A673 (cell line): ENCODE results near the gene EMP3. TPM values are rescaled to one million over a fixed set of nuclear protein-coding genes. Genes with fewer than 3 reads are reported as not detected.

ENCODE experiments used
- BruUV-seq: library from RNA; stranded (reverse); fragments of 400-500 nt; replicated peaks from 2 replicates; lab custom pipeline; 2021; lab: Mats Ljungman, UMichigan
- CTCF ChIA-PET: fragments of 300-600 bp; sonication (Branson Sonifier 250); formaldehyde crosslinking; loops from one replicate; lab custom pipeline; 2022; ENCODE audit warnings: antibody characterized with exemption; lab: Charles Lee
- POLR2A ChIA-PET: fragments of 300-600 bp; sonication (Branson Sonifier 250); formaldehyde crosslinking; loops from one replicate; lab custom pipeline; 2022; ENCODE audit warnings: antibody characterized with exemption; ENCODE audit not compliant: low non-redundant PET; lab: Charles Lee
- DNase-seq: peaks from one replicate; pipeline ENCODE4 v3.0.0-alpha.2; 2015; ENCODE audit warnings: low spot score
- H3K27ac ChIP-seq: fragments of 200-600 bp; sonication (generic); 2 replicates; pipeline ENCODE4 v1.5.1; 2016; ENCODE audit warnings: mixed run types, low read depth, mild to moderate bottlenecking, mixed read lengths, antibody characterized with exemption, low read length; ENCODE audit not compliant: poor library complexity, severe bottlenecking
- H3K27me3 ChIP-seq: fragments of 200-600 bp; sonication (generic); replicated peaks from 2 replicates; pipeline ENCODE4 v1.6.1; 2017; ENCODE audit warnings: mixed run types, low read depth, mild to moderate bottlenecking, mixed read lengths, antibody characterized with exemption, low read length; ENCODE audit not compliant: insufficient read depth, poor library complexity
- H3K36me3 ChIP-seq: fragments of 200-600 bp; sonication (generic); 2 replicates; pipeline ENCODE4 v1.6.1; 2016; ENCODE audit warnings: mixed run types, mild to moderate bottlenecking, mixed read lengths, antibody characterized with exemption, low read length; ENCODE audit not compliant: insufficient read depth, poor library complexity, severe bottlenecking
- H3K4me1 ChIP-seq: fragments of 200-600 bp; sonication (generic); 2 replicates; pipeline ENCODE4 v1.6.1; 2017; ENCODE audit warnings: mixed run types, mild to moderate bottlenecking, mixed read lengths, antibody characterized with exemption, low read length; ENCODE audit not compliant: insufficient read depth, poor library complexity, severe bottlenecking
- H3K4me3 ChIP-seq: fragments of 200-600 bp; sonication (generic); 2 replicates; pipeline ENCODE4 v1.5.1; 2016; ENCODE audit warnings: low read depth, mixed run types, mild to moderate bottlenecking, mixed read lengths, low read length; ENCODE audit not compliant: poor library complexity, severe bottlenecking
- H3K9me3 ChIP-seq: fragments of 200-600 bp; sonication (generic); 2 replicates; pipeline ENCODE4 v1.6.1; 2016; ENCODE audit warnings: mixed run types, low read depth, mild to moderate bottlenecking, mixed read lengths, antibody characterized with exemption, low read length; ENCODE audit not compliant: poor library complexity, severe bottlenecking
- CTCF ChIP-seq: fragments of 300-800, 200-600 bp; sonication (generic); conservative IDR thresholded peaks from 2 replicates; pipeline ENCODE4 v1.5.1; 2017; ENCODE audit warnings: low read depth, mild to moderate bottlenecking, antibody characterized with exemption, low read length, moderate library complexity, mixed read lengths
- EZH2 ChIP-seq: fragments of 200-600 bp; sonication (generic); IDR thresholded peaks from 2 replicates; pipeline ENCODE4 v1.6.1; 2017; ENCODE audit warnings: borderline replicate concordance, low read depth, mild to moderate bottlenecking, mixed read lengths, antibody characterized with exemption, low read length; ENCODE audit not compliant: poor library complexity, severe bottlenecking
- intact Hi-C: fragments of 100-400 bp; cut with micrococcal nuclease; formaldehyde crosslinking; loops from one replicate; pipeline ENCODE4 v1.10.0; 2022; ENCODE audit not compliant: unreplicated experiment
- total RNA-seq: library from RNA; stranded (reverse); gene quantifications from 2 replicates; pipeline ENCODE4 v1.2.3, GENCODE V29; 2021

Gene EMP3
- total RNA-seq, 1 experiment from 2014 or later: 187 TPM

GRCh38 chr19:48332662-48333466, 7.5 kb downstream of the EMP3 start:
- Histone ChIP-seq H3K27me3 (no peaks in the 10 kb centered on the region), H3K36me3 (peaks cover 37% of the 10 kb centered on the region), H3K9me3 (peaks cover 4% of the 10 kb centered on the region), H3K4me1 (peaks cover 15% of the 10 kb centered on the region), H3K4me3 (peak overlapping the region; percentile 56), H3K27ac (peak overlapping the region; percentile 91)
- ChIA-PET POLR2A (interaction anchor here (0.6 to 0.7 kb wide), 3 partner anchors 31 to 251 kb away, joined by 3 to 4 read pairs (median 4); partner anchors contain the start of gene SYNGR4), CTCF (interaction anchor here (0.7 to 2.4 kb wide), 8 partner anchors 11 to 369 kb away, joined by 4 to 29 read pairs (median 11); partner anchors contain the start of gene KDELR1)
- intact Hi-C loops: loop anchor here (5.0 kb wide), 1 partner anchor 61 kb away; the partner anchor contains the start of gene ZNF114
- BruUV-seq: no TSS peak
- peak; percentile 100 for DNase-seq
- TF ChIP-seq EZH2 (no peak), CTCF (no peak)

GRCh38 chr19:48333467-48334384, 8.4 kb downstream of the EMP3 start:
- no peaks in the 10 kb centered on the region for H3K27me3 ChIP-seq
- POLR2A ChIA-PET: interaction anchor here (0.6 to 0.7 kb wide), 2 partner anchors 15 to 69 kb away, joined by 3 to 7 read pairs; no protein-coding TSS in a partner anchor
- peaks cover 31% of the 10 kb centered on the region for H3K36me3 ChIP-seq
- BruUV-seq: no TSS peak
- CTCF ChIA-PET: interaction anchor here (0.6 to 2.4 kb wide), 14 partner anchors 12 to 370 kb away, joined by 3 to 29 read pairs (median 5); partner anchors contain the start of genes KDELR1, SYNGR4 and TMEM143
- no peak for TF ChIP-seq EZH2
- peak; percentile 91 for TF ChIP-seq CTCF
- DNase-seq: peak; percentile 96
- H3K9me3 ChIP-seq: no peaks in the 10 kb centered on the region
- intact Hi-C loops: loop anchor here (1.0 to 5.0 kb wide), 2 partner anchors 13 to 61 kb away; partner anchors contain the start of gene ZNF114
- peak overlapping the region; percentile 56 for H3K4me3 ChIP-seq
- peak overlapping the region; percentile 91 for H3K27ac ChIP-seq
- peaks cover 15% of the 10 kb centered on the region for H3K4me1 ChIP-seq

GRCh38 chr19:48338253-48338755, 13.0 kb downstream of the EMP3 start:
- peaks cover 3% of the 10 kb centered on the region for H3K4me1 ChIP-seq
- intact Hi-C loops: no loop called here
- POLR2A ChIA-PET: no interaction called here
- no peaks in the 10 kb centered on the region for H3K27me3 ChIP-seq
- no peaks in the 10 kb centered on the region for H3K9me3 ChIP-seq
- no peaks in the 10 kb centered on the region for H3K36me3 ChIP-seq
- H3K27ac ChIP-seq: no peak overlapping the region
- no peak for DNase-seq
- TF ChIP-seq EZH2 (no peak), CTCF (no peak)
- CTCF ChIA-PET: no interaction called here
- no peak overlapping the region for H3K4me3 ChIP-seq
- BruUV-seq: no TSS peak
